Measurements from ENCODE around the gene JARID2. TPM values are rescaled to one million over a fixed set of nuclear protein-coding genes. Genes with fewer than 3 reads are reported as not detected.
A peak's percentile ranks its signal among the peaks of the same experiment; 100 is the strongest.

Gene JARID2
- total RNA-seq, 1 donor from 2014 or later = 65.6 TPM

- H3K36me3 Mint-ChIP-seq (ENCODE audit: insufficient read depth) = no peaks in the 10 kb centered on the region
- H3K4me3 Mint-ChIP-seq (ENCODE audit: low read depth) = peak overlapping the region; percentile 77
- TF ChIP-seq CTCF (IDR thresholded peaks at IDR 0.05; ENCODE audit: unreplicated experiment) = no peak
- no peak for DNase-seq (ENCODE audit: low spot score, unreplicated experiment)
- H3K27ac Mint-ChIP-seq = peak overlapping the region; percentile 95
- H3K9me3 Mint-ChIP-seq (ENCODE audit: low read depth) = no peaks in the 10 kb centered on the region
- H3K27me3 Mint-ChIP-seq = peaks cover 5% of the 10 kb centered on the region
- peaks cover 7% of the 10 kb centered on the region for H3K4me1 Mint-ChIP-seq (ENCODE audit: low read depth)
Measured at GRCh38 chr6:15243910-15244619, 1.8 kb upstream of the JARID2 start.

- Mint-ChIP-seq H3K27me3 (peaks cover 3% of the 10 kb centered on the region), H3K36me3 (ENCODE audit: insufficient read depth) (no peaks in the 10 kb centered on the region), H3K27ac (peak overlapping the region; percentile 95), H3K4me1 (ENCODE audit: low read depth) (peaks cover 10% of the 10 kb centered on the region), H3K9me3 (ENCODE audit: low read depth) (no peaks in the 10 kb centered on the region), H3K4me3 (ENCODE audit: low read depth) (peak overlapping the region; percentile 100)
- no peak for TF ChIP-seq CTCF (IDR thresholded peaks at IDR 0.05; ENCODE audit: unreplicated experiment)
- peak; percentile 50 for DNase-seq (ENCODE audit: low spot score, unreplicated experiment)
Measured at GRCh38 chr6:15244620-15245360, 1.1 kb upstream of the JARID2 start.

GRCh38 chr6:15246217-15246665 lies 372 bp downstream of the JARID2 start:
- peak overlapping the region; percentile 100 for H3K4me3 Mint-ChIP-seq (ENCODE audit: low read depth)
- no peak for TF ChIP-seq CTCF (IDR thresholded peaks at IDR 0.05; ENCODE audit: unreplicated experiment)
- peaks cover 14% of the 10 kb centered on the region for H3K4me1 Mint-ChIP-seq (ENCODE audit: low read depth)

GRCh38 chr6:15246666-15247499 lies 1.0 kb downstream of the JARID2 start:
- Mint-ChIP-seq H3K4me3 (ENCODE audit: low read depth) (peak overlapping the region; percentile 100), H3K36me3 (ENCODE audit: insufficient read depth) (peaks cover 3% of the 10 kb centered on the region), H3K9me3 (ENCODE audit: low read depth) (no peaks in the 10 kb centered on the region), H3K27me3 (peaks cover 3% of the 10 kb centered on the region), H3K4me1 (ENCODE audit: low read depth) (peaks cover 16% of the 10 kb centered on the region), H3K27ac (peak overlapping the region; percentile 99)
- no peak for TF ChIP-seq CTCF (IDR thresholded peaks at IDR 0.05; ENCODE audit: unreplicated experiment)
- no peak for DNase-seq (ENCODE audit: low spot score, unreplicated experiment)

More at GRCh38 chr6:15246217-15246665, 372 bp downstream of the JARID2 start:
- Mint-ChIP-seq H3K27me3 (peaks cover 3% of the 10 kb centered on the region), H3K36me3 (ENCODE audit: insufficient read depth) (peaks cover under 1% of the 10 kb centered on the region), H3K9me3 (ENCODE audit: low read depth) (no peaks in the 10 kb centered on the region), H3K27ac (peak overlapping the region; percentile 99)
- DNase-seq (ENCODE audit: low spot score, unreplicated experiment) = no peak

Measured in progenitor cell of endocrine pancreas (in vitro differentiated cells).